Mesendoderm (in vitro differentiated cells): ENCODE data around the gene RNF38.

ENCODE experiments used
- DNase-seq: peaks from one replicate; pipeline ENCODE4 v3.0.0; 2013
- H2AK5ac ChIP-seq: 2 replicates; pipeline ENCODE4 v1.6.1; 2013; ENCODE audit warnings: low read length, inconsistent platforms
- H2BK120ac ChIP-seq: 2 replicates; pipeline ENCODE4 v1.6.1; 2013; ENCODE audit warnings: low read depth, mild to moderate bottlenecking, low read length, moderate library complexity, mixed read lengths
- H2BK15ac ChIP-seq: replicated peaks from 2 replicates; pipeline ENCODE4 v1.6.1; 2013; ENCODE audit warnings: low read depth, mild to moderate bottlenecking, moderate library complexity
- H2BK5ac ChIP-seq: 2 replicates; pipeline ENCODE4 v1.6.1; 2013; ENCODE audit warnings: low read length, inconsistent platforms
- H3K18ac ChIP-seq: 2 replicates; pipeline ENCODE4 v1.6.1; 2013; ENCODE audit warnings: mild to moderate bottlenecking, low read length, mixed read lengths
- H3K23ac ChIP-seq: one replicate; pipeline ENCODE4 v1.6.1; 2013; ENCODE audit warnings: low read length
- H3K27ac ChIP-seq: 2 replicates; pipeline ENCODE4 v1.5.1; 2013; ENCODE audit warnings: low read depth, mild to moderate bottlenecking, inconsistent platforms, low read length, moderate library complexity
- H3K27me3 ChIP-seq: 2 replicates; pipeline ENCODE4 v1.6.1; 2013; ENCODE audit warnings: low read length, control low read depth, mild to moderate bottlenecking, inconsistent platforms; ENCODE audit not compliant: insufficient read depth, poor library complexity
- H3K36me3 ChIP-seq: 2 replicates; pipeline ENCODE4 v1.6.1; 2013; ENCODE audit warnings: low read length, inconsistent platforms; ENCODE audit not compliant: control insufficient read depth, insufficient read depth
- H3K4ac ChIP-seq: one replicate; pipeline ENCODE4 v1.6.1; 2013; ENCODE audit warnings: low read depth, mild to moderate bottlenecking, low read length, moderate library complexity
- H3K4me1 ChIP-seq: 2 replicates; pipeline ENCODE4 v1.6.1; 2013; ENCODE audit warnings: low read depth, low read length, inconsistent platforms; ENCODE audit not compliant: control insufficient read depth
- H3K4me2 ChIP-seq: 2 replicates; pipeline ENCODE4 v1.6.1; 2013; ENCODE audit warnings: low read length
- H3K4me3 ChIP-seq: 2 replicates; pipeline ENCODE4 v1.5.1; 2013; ENCODE audit warnings: mild to moderate bottlenecking, low read length
- H3K56ac ChIP-seq: one replicate; pipeline ENCODE4 v1.6.1; 2013; ENCODE audit warnings: low read length
- H3K79me1 ChIP-seq: 2 replicates; pipeline ENCODE4 v1.6.1; 2013; ENCODE audit warnings: low read length, inconsistent platforms
- H3K79me2 ChIP-seq: 2 replicates; pipeline ENCODE4 v1.6.1; 2013; ENCODE audit warnings: mild to moderate bottlenecking, low read length; ENCODE audit not compliant: control insufficient read depth, insufficient read depth
- H3K9ac ChIP-seq: 2 replicates; pipeline ENCODE4 v1.6.1; 2013; ENCODE audit warnings: low read length, inconsistent platforms
- H4K5ac ChIP-seq: one replicate; pipeline ENCODE4 v1.6.1; 2013; ENCODE audit warnings: low read length
- H4K8ac ChIP-seq: one replicate; pipeline ENCODE4 v1.6.1; 2013; ENCODE audit warnings: low read depth, mild to moderate bottlenecking, control low read depth, low read length, moderate library complexity
- WGBS: extraction: QIAGEN DNeasy Blood & Tissue Kit; methylation state at CpG from one replicate; pipeline ENCODE4 v1.1.7; 2013; ENCODE audit warnings: low lambda C conversion rate, missing lambda C conversion rate; ENCODE audit not compliant: insufficient coverage; ENCODE audit errors: extremely low coverage; 5-methylcytosine and 5-hydroxymethylcytosine counted together

Gene RNF38

GRCh38 chr9:36443581-36443980, 43.5 kb upstream of the RNF38 start:
- H3K79me2 ChIP-seq: peaks cover 35% of the 10 kb centered on the region
- H3K9ac ChIP-seq: no peak overlapping the region
- H3K79me1 ChIP-seq: peaks cover 13% of the 10 kb centered on the region
- no peaks in the 10 kb centered on the region for H3K27me3 ChIP-seq
- H3K23ac ChIP-seq: no peak overlapping the region
- H3K4me3 ChIP-seq: no peak overlapping the region
- no CpG with 5 or more reads among the region's 4 CpGs for WGBS
- no peak for DNase-seq
- H3K36me3 ChIP-seq: no peaks in the 10 kb centered on the region
- no peak overlapping the region for H4K5ac ChIP-seq
- no peak overlapping the region for H3K27ac ChIP-seq
- H4K8ac ChIP-seq: no peak overlapping the region
- no peak overlapping the region for H3K56ac ChIP-seq
- H2BK15ac ChIP-seq: no peak overlapping the region
- no peak overlapping the region for H3K18ac ChIP-seq
- H2BK120ac ChIP-seq: no peak overlapping the region
- H2AK5ac ChIP-seq: no peak overlapping the region
- peaks cover 6% of the 10 kb centered on the region for H3K4me1 ChIP-seq
- no peak overlapping the region for H3K4ac ChIP-seq
- no peak overlapping the region for H2BK5ac ChIP-seq
- no peak overlapping the region for H3K4me2 ChIP-seq

- Histone ChIP-seq H3K4me3 (no peak overlapping the region), H3K4me2 (no peak overlapping the region), H4K8ac (no peak overlapping the region), H2BK120ac (no peak overlapping the region), H3K79me2 (peaks cover 31% of the 10 kb centered on the region), H3K56ac (no peak overlapping the region), H3K23ac (no peak overlapping the region), H3K9ac (no peak overlapping the region), H3K4ac (no peak overlapping the region), H3K79me1 (peaks cover 13% of the 10 kb centered on the region), H2AK5ac (no peak overlapping the region), H2BK5ac (no peak overlapping the region), H3K18ac (no peak overlapping the region), H3K27ac (no peak overlapping the region), H2BK15ac (no peak overlapping the region), H3K4me1 (peaks cover 6% of the 10 kb centered on the region), H3K27me3 (no peaks in the 10 kb centered on the region), H3K36me3 (no peaks in the 10 kb centered on the region), H4K5ac (no peak overlapping the region)
- DNase-seq: no peak
- WGBS: no CpG with 5 or more reads among the region's 6 CpGs
Measured at GRCh38 chr9:36442710-36443109, 42.6 kb upstream of the RNF38 start.

- no CpG with 5 or more reads among the region's 2 CpGs for WGBS
- Histone ChIP-seq H2BK5ac (no peak overlapping the region), H3K79me1 (peaks cover 12% of the 10 kb centered on the region), H2BK15ac (no peak overlapping the region), H3K4me1 (peaks cover 6% of the 10 kb centered on the region), H3K27ac (no peak overlapping the region), H3K4me3 (no peak overlapping the region), H3K4ac (no peak overlapping the region), H3K56ac (no peak overlapping the region), H3K18ac (no peak overlapping the region), H4K5ac (no peak overlapping the region), H3K36me3 (no peaks in the 10 kb centered on the region), H3K9ac (no peak overlapping the region), H3K27me3 (no peaks in the 10 kb centered on the region), H3K79me2 (peaks cover 26% of the 10 kb centered on the region), H2AK5ac (no peak overlapping the region), H3K23ac (no peak overlapping the region), H4K8ac (no peak overlapping the region), H2BK120ac (no peak overlapping the region), H3K4me2 (no peak overlapping the region)
- DNase-seq: peak; percentile 89
Measured at GRCh38 chr9:36441966-36442365, 41.9 kb upstream of the RNF38 start.

- no peak overlapping the region for H3K4ac ChIP-seq
- no peak overlapping the region for H4K8ac ChIP-seq
- H2AK5ac ChIP-seq: no peak overlapping the region
- peaks cover 12% of the 10 kb centered on the region for H3K79me1 ChIP-seq
- H3K4me3 ChIP-seq: no peak overlapping the region
- no peak overlapping the region for H3K4me2 ChIP-seq
- peaks cover 6% of the 10 kb centered on the region for H3K4me1 ChIP-seq
- H2BK15ac ChIP-seq: no peak overlapping the region
- DNase-seq: peak; percentile 70
- no peak overlapping the region for H3K56ac ChIP-seq
- no peak overlapping the region for H2BK5ac ChIP-seq
- no peak overlapping the region for H2BK120ac ChIP-seq
- no peak overlapping the region for H3K23ac ChIP-seq
- no peak overlapping the region for H3K9ac ChIP-seq
- peaks cover 22% of the 10 kb centered on the region for H3K79me2 ChIP-seq
- no peaks in the 10 kb centered on the region for H3K27me3 ChIP-seq
- H4K5ac ChIP-seq: no peak overlapping the region
- no peak overlapping the region for H3K18ac ChIP-seq
- no peaks in the 10 kb centered on the region for H3K36me3 ChIP-seq
- no CpG with 5 or more reads among the region's 3 CpGs for WGBS
- no peak overlapping the region for H3K27ac ChIP-seq
Measured at GRCh38 chr9:36438536-36439236, 38.6 kb upstream of the RNF38 start.

- no peak for DNase-seq
- Histone ChIP-seq H2BK15ac (no peak overlapping the region), H2AK5ac (no peak overlapping the region), H3K4ac (no peak overlapping the region), H3K79me1 (peaks cover 11% of the 10 kb centered on the region), H3K56ac (peak overlapping the region; percentile 18), H3K4me2 (no peak overlapping the region), H3K36me3 (no peaks in the 10 kb centered on the region), H3K27me3 (no peaks in the 10 kb centered on the region), H3K27ac (no peak overlapping the region), H2BK120ac (no peak overlapping the region), H3K23ac (no peak overlapping the region), H4K5ac (no peak overlapping the region), H4K8ac (no peak overlapping the region), H3K9ac (no peak overlapping the region), H3K4me1 (peaks cover 6% of the 10 kb centered on the region), H3K4me3 (no peak overlapping the region), H2BK5ac (no peak overlapping the region), H3K18ac (no peak overlapping the region), H3K79me2 (peaks cover 18% of the 10 kb centered on the region)
- no CpG with 5 or more reads among the region's 3 CpGs for WGBS
Measured at GRCh38 chr9:36437790-36438189, 37.7 kb upstream of the RNF38 start.

GRCh38 chr9:36436909-36437308, 36.8 kb upstream of the RNF38 start:
- no peaks in the 10 kb centered on the region for H3K36me3 ChIP-seq
- H2BK5ac ChIP-seq: no peak overlapping the region
- H3K27ac ChIP-seq: no peak overlapping the region
- H3K79me1 ChIP-seq: peaks cover 8% of the 10 kb centered on the region
- no CpG with 5 or more reads among the region's 2 CpGs for WGBS
- no peak overlapping the region for H3K9ac ChIP-seq
- DNase-seq: no peak
- H2AK5ac ChIP-seq: no peak overlapping the region
- no peak overlapping the region for H2BK15ac ChIP-seq
- H3K56ac ChIP-seq: peak overlapping the region; percentile 12
- no peak overlapping the region for H4K5ac ChIP-seq
- H3K4me1 ChIP-seq: peaks cover 3% of the 10 kb centered on the region
- H3K4me2 ChIP-seq: no peak overlapping the region
- H3K79me2 ChIP-seq: peaks cover 15% of the 10 kb centered on the region
- no peak overlapping the region for H3K23ac ChIP-seq
- no peak overlapping the region for H3K18ac ChIP-seq
- no peak overlapping the region for H3K4ac ChIP-seq
- no peaks in the 10 kb centered on the region for H3K27me3 ChIP-seq
- no peak overlapping the region for H4K8ac ChIP-seq
- no peak overlapping the region for H2BK120ac ChIP-seq
- no peak overlapping the region for H3K4me3 ChIP-seq
